ENCODE measurements around the gene CGNL1.

The CGNL1 gene

GRCh38 chr15:57551715-57552677 lies 175.7 kb downstream of the CGNL1 start:
- Histone ChIP-seq H3F3A (ENCODE audit: low read depth) (no peaks in the 10 kb centered on the region), H3K4me3 (ENCODE audit: low read length, poor library complexity, severe bottlenecking) (no peak overlapping the region), H3K9me3 (ENCODE audit: insufficient read depth, low read depth, low read length) (no peaks in the 10 kb centered on the region), H3K9me2 (replicated peaks; ENCODE audit: low read depth, low read length) (no peaks in the 10 kb centered on the region), H3K36me3 (ENCODE audit: insufficient read depth, low read length) (no peaks in the 10 kb centered on the region), H2AFZ (ENCODE audit: low read length) (no peak overlapping the region), H3K4me2 (ENCODE audit: low read depth, low read length, poor library complexity, severe bottlenecking) (no peak overlapping the region), H4K20me1 (ENCODE audit: insufficient read depth, low read length, poor library complexity, severe bottlenecking) (no peaks in the 10 kb centered on the region), H3K4me1 (ENCODE audit: insufficient read depth, low read length, poor library complexity, severe bottlenecking) (no peaks in the 10 kb centered on the region), H3K9ac (ENCODE audit: low read depth, low read length, poor library complexity, severe bottlenecking) (no peak overlapping the region), H3K79me2 (ENCODE audit: insufficient read depth, low read length) (no peaks in the 10 kb centered on the region), H3K27me3 (ENCODE audit: insufficient read depth, low read length, poor library complexity, severe bottlenecking) (no peaks in the 10 kb centered on the region)
- no peak for TF ChIP-seq EZH2phosphoT487 (IDR thresholded peaks at IDR 0.05; ENCODE audit: borderline replicate concordance)
- no peak for TF ChIP-seq CTCF (conservative IDR thresholded peaks at IDR 0.05; ENCODE audit: low read length)

GRCh38 chr15:57552678-57553334 lies 176.5 kb downstream of the CGNL1 start:
- Histone ChIP-seq H3K27me3 (ENCODE audit: insufficient read depth, low read length, poor library complexity, severe bottlenecking) (no peaks in the 10 kb centered on the region), H3F3A (ENCODE audit: low read depth) (no peaks in the 10 kb centered on the region), H3K9me3 (ENCODE audit: insufficient read depth, low read depth, low read length) (no peaks in the 10 kb centered on the region), H3K36me3 (ENCODE audit: insufficient read depth, low read length) (no peaks in the 10 kb centered on the region), H3K4me1 (ENCODE audit: insufficient read depth, low read length, poor library complexity, severe bottlenecking) (no peaks in the 10 kb centered on the region), H4K20me1 (ENCODE audit: insufficient read depth, low read length, poor library complexity, severe bottlenecking) (no peaks in the 10 kb centered on the region), H3K4me2 (ENCODE audit: low read depth, low read length, poor library complexity, severe bottlenecking) (no peak overlapping the region), H3K79me2 (ENCODE audit: insufficient read depth, low read length) (no peaks in the 10 kb centered on the region), H3K9me2 (replicated peaks; ENCODE audit: low read depth, low read length) (no peaks in the 10 kb centered on the region), H3K9ac (ENCODE audit: low read depth, low read length, poor library complexity, severe bottlenecking) (no peak overlapping the region), H3K4me3 (ENCODE audit: low read length, poor library complexity, severe bottlenecking) (no peak overlapping the region), H2AFZ (ENCODE audit: low read length) (no peak overlapping the region)
- TF ChIP-seq EZH2phosphoT487 (IDR thresholded peaks at IDR 0.05; ENCODE audit: borderline replicate concordance) (no peak), CTCF (conservative IDR thresholded peaks at IDR 0.05; ENCODE audit: low read length) (no peak)

- Histone ChIP-seq H3K36me3 (ENCODE audit: insufficient read depth, low read length) (no peaks in the 10 kb centered on the region), H3K9me2 (replicated peaks; ENCODE audit: low read depth, low read length) (no peaks in the 10 kb centered on the region), H3K9ac (ENCODE audit: low read depth, low read length, poor library complexity, severe bottlenecking) (no peak overlapping the region), H3K9me3 (ENCODE audit: insufficient read depth, low read depth, low read length) (no peaks in the 10 kb centered on the region), H2AFZ (ENCODE audit: low read length) (no peak overlapping the region), H3K4me1 (ENCODE audit: insufficient read depth, low read length, poor library complexity, severe bottlenecking) (no peaks in the 10 kb centered on the region), H3K27me3 (ENCODE audit: insufficient read depth, low read length, poor library complexity, severe bottlenecking) (no peaks in the 10 kb centered on the region), H3K79me2 (ENCODE audit: insufficient read depth, low read length) (no peaks in the 10 kb centered on the region), H3K4me2 (ENCODE audit: low read depth, low read length, poor library complexity, severe bottlenecking) (no peak overlapping the region), H3F3A (ENCODE audit: low read depth) (no peaks in the 10 kb centered on the region), H3K4me3 (ENCODE audit: low read length, poor library complexity, severe bottlenecking) (no peak overlapping the region), H4K20me1 (ENCODE audit: insufficient read depth, low read length, poor library complexity, severe bottlenecking) (no peaks in the 10 kb centered on the region)
- TF ChIP-seq EZH2phosphoT487 (IDR thresholded peaks at IDR 0.05; ENCODE audit: borderline replicate concordance) (no peak), CTCF (conservative IDR thresholded peaks at IDR 0.05; ENCODE audit: low read length) (no peak)
These were observed 177.2 kb downstream of the CGNL1 start for GRCh38 chr15:57553526-57553925.

All from Loucy (cell line).